DOHH2 (cell line): ENCODE measurements around the gene HYDIN.
"Not testable (repeated sequence)": the region's sequence is repeated elsewhere in the genome, so short reads cannot be mapped to it uniquely, and the experiment has no call there.

ENCODE experiments used
- EZH2phosphoT487 ChIP-seq: fragments of 200-600 bp; sonication (generic); IDR thresholded peaks from 2 replicates; pipeline ENCODE4 v1.6.1; 2017; ENCODE audit warnings: borderline replicate concordance, mild to moderate bottlenecking, antibody characterized with exemption, low read length, moderate library complexity, mixed read lengths
- TF ChIP-seq, protein P1 (sequence below): fragments of 200-600 bp; sonication (generic); IDR thresholded peaks from one replicate; pipeline ENCODE4 v1.5.1; 2014; ENCODE audit warnings: antibody characterized with exemption, mild to moderate bottlenecking, low read depth, low read length; ENCODE audit not compliant: poor library complexity, severe bottlenecking

- not testable (repeated sequence) for TF ChIP-seq EZH2phosphoT487
- TF ChIP-seq, protein P1, sequence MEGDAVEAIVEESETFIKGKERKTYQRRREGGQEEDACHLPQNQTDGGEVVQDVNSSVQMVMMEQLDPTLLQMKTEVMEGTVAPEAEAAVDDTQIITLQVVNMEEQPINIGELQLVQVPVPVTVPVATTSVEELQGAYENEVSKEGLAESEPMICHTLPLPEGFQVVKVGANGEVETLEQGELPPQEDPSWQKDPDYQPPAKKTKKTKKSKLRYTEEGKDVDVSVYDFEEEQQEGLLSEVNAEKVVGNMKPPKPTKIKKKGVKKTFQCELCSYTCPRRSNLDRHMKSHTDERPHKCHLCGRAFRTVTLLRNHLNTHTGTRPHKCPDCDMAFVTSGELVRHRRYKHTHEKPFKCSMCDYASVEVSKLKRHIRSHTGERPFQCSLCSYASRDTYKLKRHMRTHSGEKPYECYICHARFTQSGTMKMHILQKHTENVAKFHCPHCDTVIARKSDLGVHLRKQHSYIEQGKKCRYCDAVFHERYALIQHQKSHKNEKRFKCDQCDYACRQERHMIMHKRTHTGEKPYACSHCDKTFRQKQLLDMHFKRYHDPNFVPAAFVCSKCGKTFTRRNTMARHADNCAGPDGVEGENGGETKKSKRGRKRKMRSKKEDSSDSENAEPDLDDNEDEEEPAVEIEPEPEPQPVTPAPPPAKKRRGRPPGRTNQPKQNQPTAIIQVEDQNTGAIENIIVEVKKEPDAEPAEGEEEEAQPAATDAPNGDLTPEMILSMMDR, result not testable (repeated sequence)
Measured at GRCh38 chr16:70936781-70937525, 293.6 kb downstream of the HYDIN start.
